ENCODE data around the gene FHIT. TPM values are rescaled to one million over a fixed set of nuclear protein-coding genes. Genes with fewer than 3 reads are reported as not detected.

FHIT gene
- total and polyA plus RNA-seq, 2 of the 4 experiments (the other 2 are of a cell fraction) = 0.07 TPM; not detected in 1

GRCh38 chr3:60175680-60176079 is 1075.6 kb downstream of the FHIT start:
- H3K9me1 ChIP-seq (ENCODE audit: insufficient read depth, low read length) = no peaks in the 10 kb centered on the region
- no peaks in the 10 kb centered on the region for H3K4me1 ChIP-seq (ENCODE audit: control insufficient read depth, insufficient read depth, low read length)
- no peak for ATAC-seq (ENCODE audit: low read depth)
- intact Hi-C loops (cut with micrococcal nuclease) = no loop called here
- no peaks in the 10 kb centered on the region for H3K79me1 ChIP-seq (ENCODE audit: low read depth in 1 of 2, low read length in 2 of 2)
- no peak overlapping the region for H2BK5ac ChIP-seq (ENCODE audit: low read depth, low read length, poor library complexity, severe bottlenecking)
- BruUV-seq (replicated peaks) = no TSS peak
- TF ChIP-seq CEBPB (IDR thresholded peaks at IDR 0.05; ENCODE audit: low read depth, low read length) (no peak), MAZ (IDR thresholded peaks at IDR 0.05; ENCODE audit: borderline replicate concordance, low read depth, low read length) (no peak), RAD21 (IDR thresholded peaks at IDR 0.05; ENCODE audit: low read length) (no peak), SMC3 (IDR thresholded peaks at IDR 0.05; ENCODE audit: low read depth, low read length) (no peak), ELK1 (IDR thresholded peaks at IDR 0.05; ENCODE audit: borderline replicate concordance, low read depth, low read length) (no peak), RCOR1 (IDR thresholded peaks at IDR 0.05; ENCODE audit: insufficient replicate concordance, low read length) (no peak), FOS (IDR thresholded peaks at IDR 0.05; ENCODE audit: low read depth, low read length) (no peak), MXI1 (IDR thresholded peaks at IDR 0.05; ENCODE audit: borderline replicate concordance, low read depth, low read length) (no peak), CHD1 (IDR thresholded peaks at IDR 0.05; ENCODE audit: low read depth, low read length) (no peak), CTCF (conservative IDR thresholded peaks at IDR 0.05; ENCODE audit: low read depth, low read length) (no peak), BHLHE40 (IDR thresholded peaks at IDR 0.05; ENCODE audit: low read depth, low read length) (no peak), RFX5 (IDR thresholded peaks at IDR 0.05; ENCODE audit: low read depth, low read length) (no peak), NFE2L2 (IDR thresholded peaks at IDR 0.05; ENCODE audit: low read depth, low read length) (no peak), USF2 (IDR thresholded peaks at IDR 0.05; ENCODE audit: low read depth, low read length) (no peak), MAFK (IDR thresholded peaks at IDR 0.05; ENCODE audit: low read depth, low read length) (no peak), POLR2A (IDR thresholded peaks at IDR 0.05; ENCODE audit: low read depth, low read length) (no peak)
- no peak overlapping the region for H3K4me3 ChIP-seq (ENCODE audit: insufficient read depth, low read depth, low read length)
- no peak overlapping the region for H3K4ac ChIP-seq (ENCODE audit: low read depth, low read length)
- CTCF ChIA-PET = interaction anchor here (1.1 kb wide), 1 partner anchor 29 kb away, joined by 4 read pairs; no protein-coding TSS in a partner anchor
- H2BK20ac ChIP-seq (ENCODE audit: low read depth, low read length) = no peak overlapping the region
- H2AFZ ChIP-seq (replicated peaks; ENCODE audit: low read length, poor library complexity) = no peak overlapping the region
- H3K9ac ChIP-seq (ENCODE audit: low read depth, low read length) = no peak overlapping the region
- H2BK120ac ChIP-seq (ENCODE audit: low read depth, low read length) = no peak overlapping the region
- no peak overlapping the region for H4K91ac ChIP-seq (ENCODE audit: insufficient read depth, low read depth, low read length)
- no peak overlapping the region for H2AK9ac ChIP-seq (replicated peaks; ENCODE audit: low read depth, low read length, poor library complexity)
- H4K8ac ChIP-seq (ENCODE audit: low read depth in 2 of 2, low read length in 2 of 2) = no peak overlapping the region
- H3K23ac ChIP-seq (ENCODE audit: low read depth, low read length) = no peak overlapping the region
- in situ Hi-C loops (cut with MboI; ENCODE audit: low sequenced_read_pairs) = no loop called here
- H3K27me3 ChIP-seq (ENCODE audit: control insufficient read depth, insufficient read depth, low read length) = no peaks in the 10 kb centered on the region
- H3K36me3 ChIP-seq (ENCODE audit: control insufficient read depth, insufficient read depth, low read length) = no peaks in the 10 kb centered on the region
- no peak overlapping the region for H3K27ac ChIP-seq (ENCODE audit: insufficient read depth, low read length)
- H3K18ac ChIP-seq (ENCODE audit: low read depth, low read length) = no peak overlapping the region
- H4K5ac ChIP-seq (ENCODE audit: low read depth, low read length) = no peak overlapping the region
- no peak overlapping the region for H2AK5ac ChIP-seq (ENCODE audit: low read depth, low read length)
- POLR2A ChIA-PET (ENCODE audit: unreplicated experiment) = no interaction called here
- H4K20me1 ChIP-seq (ENCODE audit: insufficient read depth, low read length) = no peaks in the 10 kb centered on the region
- no peaks in the 10 kb centered on the region for H3K9me3 ChIP-seq (ENCODE audit: control insufficient read depth, insufficient read depth, low read length)
- DNase-seq = no peak
- dilution Hi-C loops (cut with HindIII; ENCODE audit: low sequenced_read_pairs, unreplicated experiment) = no loop called here
- H3K14ac ChIP-seq (replicated peaks; ENCODE audit: low read depth, low read length) = no peak overlapping the region
- H3K4me2 ChIP-seq (ENCODE audit: low read depth, low read length) = no peak overlapping the region
- no peak overlapping the region for H3K56ac ChIP-seq (ENCODE audit: extremely low read depth, insufficient read depth, low read length)
- WGBS, 2 experiments (ENCODE audit: extremely low coverage in 2 of 2, insufficient read length in 1 of 2) = no CpG with 5 or more reads among the region's 3 CpGs
- no peak overlapping the region for H2BK15ac ChIP-seq (ENCODE audit: low read depth, low read length)
